Aorta (tissue), 5 donors: ENCODE results near the gene RASSF4. TPM values are rescaled to one million over a fixed set of nuclear protein-coding genes. Genes with fewer than 3 reads are reported as not detected.

ENCODE experiments used
- ATAC-seq: fragments of 200-7000 bp; cut with Tn5 transposase; one replicate; pipeline ENCODE4 v1.9.1; 2022; ENCODE audit warnings: moderate library complexity; ENCODE audit not compliant: low FRiP score
- DNase-seq, 2 donors: peaks; one replicate each; pipeline ENCODE4 v3.0.0-alpha.2; 2020
- H3K27ac ChIP-seq, 2 donors: one replicate each; pipeline ENCODE4 v1.5.1; 2013; ENCODE audit warnings: low read length in 2 of 2, mild to moderate bottlenecking in 2 of 2, moderate library complexity in 2 of 2, control low read depth in 1 of 2, inconsistent platforms in 1 of 2, low read depth in 1 of 2
- H3K27me3 ChIP-seq, 2 donors: one replicate each; pipeline ENCODE4 v1.6.1; 2013; ENCODE audit warnings: control low read depth in 1 of 2, low read length in 1 of 2, mild to moderate bottlenecking in 1 of 2, moderate library complexity in 1 of 2; ENCODE audit not compliant: insufficient read depth in 2 of 2, control insufficient read depth in 1 of 2
- H3K36me3 ChIP-seq, 2 donors: one replicate each; pipeline ENCODE4 v1.6.1; 2013; ENCODE audit warnings: control low read depth in 1 of 2, low read length in 1 of 2, mild to moderate bottlenecking in 1 of 2; ENCODE audit not compliant: insufficient read depth in 2 of 2, control insufficient read depth in 1 of 2
- H3K4me1 ChIP-seq, 2 donors: one replicate each; pipeline ENCODE4 v1.6.1; 2013; ENCODE audit warnings: low read length in 2 of 2, control low read depth in 1 of 2, mild to moderate bottlenecking in 1 of 2, moderate library complexity in 1 of 2; ENCODE audit not compliant: insufficient read depth in 2 of 2, control insufficient read depth in 1 of 2
- H3K4me3 ChIP-seq, 2 donors: one replicate each; pipeline ENCODE4 v1.5.1; 2013; ENCODE audit warnings: low read length in 2 of 2, control low read depth in 1 of 2, mild to moderate bottlenecking in 1 of 2
- H3K9me3 ChIP-seq: one replicate; pipeline ENCODE4 v1.6.1; 2013; ENCODE audit warnings: mild to moderate bottlenecking, low read length; ENCODE audit not compliant: control insufficient read depth
- WGBS, 2 donors: extraction: QIAGEN DNeasy Blood & Tissue Kit; methylation state at CpG; one replicate each; pipeline ENCODE4 v1.1.7; 2013; 5-methylcytosine and 5-hydroxymethylcytosine counted together
- intact Hi-C, 2 donors: fragments of 100-400 bp; cut with DNase I; formaldehyde crosslinking; loops; one replicate each; pipeline versions ENCODE4 v1.14.2 to v1.15.0; 2022
- polyA plus RNA-seq, 2 donors: library from polyadenylated mRNA; stranded (reverse); fragments of 200-250 nt; gene quantifications; one replicate each; pipeline ENCODE4 v1.2.3, GENCODE V29; 2013
- total RNA-seq, 2 donors: library from RNA; stranded (reverse); fragmentation: NEBNext Ultra II Directional; extraction: Animal tissue kit (Norgen Biotek cat#: 25700); gene quantifications; one replicate each; pipeline ENCODE4 v1.2.1, GENCODE V29; 2021
- donor health status: healthy with polysubstance abuse.
- donor health status: Bipolar disorder and iron deficiency.
- donor health status: DM: no; HTN: no; CAD: no.
- donor health status: DM: no; HTN: no; CAD: no.
- donor health status: DM: yes; HTN: yes; CAD: no.

RASSF4 gene
- total and polyA plus RNA-seq, 4 donors = 13.5 to 82.1 (median 29.3) TPM

GRCh38 chr10:44963772-44964633 lies 4.4 kb downstream of the RASSF4 start:
- DNase-seq (peak in 1 of 2 donors; percentile 88), ATAC-seq (peak; percentile 42)
- H3K36me3 ChIP-seq = no peaks in the 10 kb centered on the region
- no peaks in the 10 kb centered on the region for H3K9me3 ChIP-seq
- intact Hi-C loops = no loop called here
- no peaks in the 10 kb centered on the region for H3K27me3 ChIP-seq
- H3K27ac ChIP-seq = peak overlapping the region in 1 of 2 donors; percentile 81
- H3K4me1 ChIP-seq = no peaks in the 10 kb centered on the region
- 21 to 22% methylated on average over 15 of the region's 15 CpGs for whole genome bisulfite sequencing, 2 donors
- H3K4me3 ChIP-seq = no peak overlapping the region

- Histone ChIP-seq H3K4me1 (no peaks in the 10 kb centered on the region), H3K4me3 (no peak overlapping the region), H3K27me3 (no peaks in the 10 kb centered on the region), H3K27ac (no peak overlapping the region), H3K9me3 (no peaks in the 10 kb centered on the region), H3K36me3 (no peaks in the 10 kb centered on the region)
- intact Hi-C loops = no loop called here
- 94 to 97% methylated on average over 1 of the region's 1 CpG for WGBS, 2 donors
- no peak for ATAC-seq
- no peak for DNase-seq
Measured at GRCh38 chr10:44965104-44965503, 5.5 kb downstream of the RASSF4 start.

DNA sequence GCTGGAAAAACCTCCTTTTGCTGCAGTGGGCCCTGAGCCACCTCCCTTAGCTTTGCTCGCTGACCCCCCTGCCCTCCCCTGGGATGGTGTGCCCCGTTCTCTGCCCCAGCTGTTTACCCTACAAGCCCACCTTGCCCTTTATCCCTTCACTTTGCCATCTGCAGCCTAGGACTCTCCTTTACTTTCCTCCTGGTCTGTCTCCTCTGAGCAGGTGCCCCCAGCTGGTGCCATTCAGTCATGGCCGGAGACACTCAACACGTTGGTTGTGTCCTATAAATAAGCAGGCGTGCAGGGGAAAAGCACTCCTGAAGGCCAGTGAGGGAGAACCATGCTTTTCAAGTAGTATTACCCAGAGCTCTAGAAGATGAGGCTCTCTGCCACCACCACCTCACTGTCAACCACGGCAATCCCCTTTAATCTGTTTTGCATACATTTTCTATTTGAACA lies 6.1 kb downstream of the RASSF4 start:
- Histone ChIP-seq H3K27ac (no peak overlapping the region), H3K4me3 (no peak overlapping the region), H3K4me1 (no peaks in the 10 kb centered on the region), H3K27me3 (no peaks in the 10 kb centered on the region), H3K9me3 (no peaks in the 10 kb centered on the region), H3K36me3 (no peaks in the 10 kb centered on the region)
- ATAC-seq (no peak), DNase-seq (no peak)
- intact Hi-C loops = no loop called here
- WGBS, 2 donors = 88 to 89% methylated on average over 6 of the region's 6 CpGs

GRCh38 chr10:44966129-44966815 lies 6.7 kb downstream of the RASSF4 start:
- H3K4me3 ChIP-seq = no peak overlapping the region
- WGBS, 2 donors = 74 to 76% methylated on average over 8 of the region's 8 CpGs
- H3K36me3 ChIP-seq = no peaks in the 10 kb centered on the region
- H3K4me1 ChIP-seq = no peaks in the 10 kb centered on the region
- no peaks in the 10 kb centered on the region for H3K9me3 ChIP-seq
- DNase-seq (no peak), ATAC-seq (no peak)
- intact Hi-C loops = no loop called here
- H3K27ac ChIP-seq = no peak overlapping the region
- no peaks in the 10 kb centered on the region for H3K27me3 ChIP-seq

DNA sequence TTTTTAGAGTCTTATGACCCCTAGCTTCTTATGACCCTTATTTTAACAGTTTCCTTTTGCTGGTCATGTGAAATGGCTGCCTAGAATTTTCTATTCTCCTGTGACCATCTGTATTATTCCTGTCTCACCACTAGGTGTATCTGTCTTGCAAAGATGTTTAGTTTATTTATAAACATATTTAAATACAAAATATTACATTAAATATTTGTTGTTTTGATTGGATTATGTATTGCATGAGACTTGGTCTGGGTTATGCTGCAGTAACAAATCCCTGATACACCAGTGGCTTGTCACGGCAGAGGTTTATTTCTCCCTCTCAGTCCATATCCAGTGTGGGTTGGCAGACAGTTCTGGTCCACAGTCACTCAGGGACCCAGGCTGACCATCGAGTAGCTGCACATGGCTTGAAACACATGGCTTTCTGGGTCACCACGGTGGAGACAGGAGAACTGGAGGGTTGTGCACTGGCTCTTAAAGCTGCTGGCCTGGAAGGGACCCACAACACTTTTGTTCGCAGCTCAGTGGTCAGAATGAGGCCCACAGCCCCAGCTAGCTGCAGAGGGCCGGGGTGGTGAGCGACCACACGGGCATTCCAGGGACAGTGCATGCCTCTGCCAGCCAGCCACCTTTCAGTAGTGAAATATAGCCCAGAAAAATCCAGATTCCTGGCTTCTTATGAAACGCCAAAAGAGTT lies 7.4 kb downstream of the RASSF4 start:
- Histone ChIP-seq H3K27ac (no peak overlapping the region), H3K36me3 (peaks cover 0 to 4% of the 10 kb centered on the region in 2 donors), H3K4me1 (no peaks in the 10 kb centered on the region), H3K27me3 (no peaks in the 10 kb centered on the region), H3K4me3 (no peak overlapping the region), H3K9me3 (no peaks in the 10 kb centered on the region)
- DNase-seq = no peak
- WGBS, 2 donors = 66 to 67% methylated on average over 8 of the region's 8 CpGs
- intact Hi-C loops = no loop called here
- ATAC-seq = no peak

DNA sequence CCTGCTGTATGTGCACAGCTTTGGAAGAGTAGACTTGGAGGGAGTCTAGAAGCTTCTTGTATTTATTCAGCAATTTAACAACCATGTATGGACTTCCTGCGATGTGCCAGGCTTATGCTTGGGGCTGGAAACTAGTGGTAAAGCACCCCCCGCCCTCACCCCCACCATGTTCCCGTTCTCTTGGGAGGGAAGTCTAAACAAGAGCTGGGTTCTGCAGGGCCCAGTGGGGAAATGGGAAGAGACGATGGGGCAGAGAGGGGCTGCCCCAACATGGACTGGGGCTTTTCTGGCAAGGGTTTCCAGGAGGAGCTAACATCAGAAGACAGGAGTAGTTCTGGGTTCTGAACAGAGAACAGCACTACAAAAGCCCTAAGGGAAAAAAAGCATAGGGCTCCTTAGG lies 8.0 kb downstream of the RASSF4 start:
- no peak overlapping the region for H3K27ac ChIP-seq
- peaks cover 0 to 4% of the 10 kb centered on the region in 2 donors for H3K36me3 ChIP-seq
- H3K4me1 ChIP-seq = no peaks in the 10 kb centered on the region
- no peaks in the 10 kb centered on the region for H3K9me3 ChIP-seq
- 41 to 47% methylated on average over 4 of the region's 4 CpGs for WGBS, 2 donors
- intact Hi-C loops = no loop called here
- ATAC-seq = no peak
- H3K27me3 ChIP-seq = no peaks in the 10 kb centered on the region
- no peak overlapping the region for H3K4me3 ChIP-seq
- DNase-seq = peak in 1 of 2 donors; percentile 81

GRCh38 chr10:44968091-44968490 lies 8.5 kb downstream of the RASSF4 start:
- peak; percentile 56 for ATAC-seq
- H3K9me3 ChIP-seq = no peaks in the 10 kb centered on the region
- H3K27me3 ChIP-seq = no peaks in the 10 kb centered on the region
- DNase-seq = peak; percentile 78 to 86
- peaks cover 0 to 4% of the 10 kb centered on the region in 2 donors for H3K36me3 ChIP-seq
- 2 to 7% methylated on average over 3 of the region's 3 CpGs for WGBS, 2 donors
- no peak overlapping the region for H3K27ac ChIP-seq
- H3K4me3 ChIP-seq = no peak overlapping the region
- H3K4me1 ChIP-seq = no peaks in the 10 kb centered on the region
- intact Hi-C loops = no loop called here

DNA sequence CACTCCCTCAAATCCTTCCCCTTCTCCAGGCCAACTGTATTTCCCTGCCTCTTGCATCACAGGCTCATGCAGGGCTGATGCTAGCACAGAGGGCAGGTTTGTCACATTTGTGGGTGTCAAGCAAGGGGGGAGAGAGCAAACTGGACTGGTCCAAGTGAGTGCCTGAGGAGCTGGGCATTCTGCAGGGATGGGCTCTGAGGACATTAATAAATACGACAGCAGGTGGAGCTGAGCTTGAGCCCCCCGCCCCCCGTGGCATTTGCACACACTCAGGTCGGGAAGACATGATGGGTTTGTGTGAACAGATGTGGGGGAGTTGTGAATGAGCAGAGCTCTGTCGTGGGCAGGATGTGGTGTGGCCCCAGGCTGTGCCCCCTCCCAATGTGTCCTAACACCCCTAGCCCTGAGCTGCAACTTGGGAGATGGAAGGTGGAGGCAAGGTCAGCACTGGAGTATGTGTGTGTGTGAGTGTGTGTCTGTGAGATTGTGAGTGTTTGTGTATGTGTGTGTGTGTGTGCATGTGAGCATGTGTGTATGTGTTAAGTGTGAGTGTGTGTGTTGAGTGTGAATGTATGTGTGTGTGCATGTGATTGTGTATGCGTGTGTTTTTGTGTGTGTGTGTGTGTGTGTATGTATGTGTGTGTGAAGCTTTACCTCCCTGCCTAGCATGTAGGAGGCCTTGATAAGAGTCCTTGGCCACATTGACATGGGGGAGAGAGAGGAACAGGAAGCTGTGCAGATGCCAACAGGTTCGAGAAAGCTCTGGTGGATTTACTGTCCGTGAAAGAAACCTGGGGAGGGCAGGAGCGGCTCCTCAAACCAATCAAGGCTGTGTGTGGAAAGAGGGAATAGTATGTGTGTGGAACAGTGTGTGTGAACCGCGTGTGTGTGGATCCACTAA lies 9.1 kb downstream of the RASSF4 start:
- H3K27ac ChIP-seq = no peak overlapping the region
- no peaks in the 10 kb centered on the region for H3K4me1 ChIP-seq
- intact Hi-C loops = no loop called here
- H3K27me3 ChIP-seq = no peaks in the 10 kb centered on the region
- peak in 1 of 2 donors; percentile 69 for DNase-seq
- ATAC-seq = no peak
- no peak overlapping the region for H3K4me3 ChIP-seq
- no peaks in the 10 kb centered on the region for H3K9me3 ChIP-seq
- 75 to 78% methylated on average over 11 of the region's 11 CpGs for WGBS, 2 donors
- peaks cover 0 to 4% of the 10 kb centered on the region in 2 donors for H3K36me3 ChIP-seq
